ENCODE measurements around the gene PHLDA2.
A peak's percentile ranks its signal among the peaks of the same experiment; 100 is the strongest.
"Not testable (repeated sequence)": the region's sequence is repeated elsewhere in the genome, so short reads cannot be mapped to it uniquely, and the experiment has no call there.

Gene PHLDA2

DNA sequence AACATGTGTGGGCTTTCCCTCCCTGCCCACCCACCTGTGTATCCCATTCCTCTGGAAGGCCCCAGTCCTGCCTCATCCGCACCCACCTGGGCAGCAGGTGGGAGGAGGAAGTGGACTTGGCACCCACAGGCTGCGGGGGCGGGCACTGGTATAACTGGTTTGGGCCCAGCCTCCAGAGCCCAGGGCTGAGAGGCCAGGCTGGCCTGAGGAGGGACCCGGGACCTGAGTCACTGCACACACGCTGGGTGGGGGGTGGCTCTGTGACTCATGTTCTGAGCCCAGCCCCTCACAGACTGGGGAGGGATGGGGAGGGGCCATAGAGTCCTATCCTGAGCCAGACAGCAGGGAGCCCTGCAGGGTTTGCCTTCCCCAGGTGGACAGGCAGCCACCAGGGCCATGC is 16.7 kb downstream of the PHLDA2 start:
- DNase-seq: no peak

DNA sequence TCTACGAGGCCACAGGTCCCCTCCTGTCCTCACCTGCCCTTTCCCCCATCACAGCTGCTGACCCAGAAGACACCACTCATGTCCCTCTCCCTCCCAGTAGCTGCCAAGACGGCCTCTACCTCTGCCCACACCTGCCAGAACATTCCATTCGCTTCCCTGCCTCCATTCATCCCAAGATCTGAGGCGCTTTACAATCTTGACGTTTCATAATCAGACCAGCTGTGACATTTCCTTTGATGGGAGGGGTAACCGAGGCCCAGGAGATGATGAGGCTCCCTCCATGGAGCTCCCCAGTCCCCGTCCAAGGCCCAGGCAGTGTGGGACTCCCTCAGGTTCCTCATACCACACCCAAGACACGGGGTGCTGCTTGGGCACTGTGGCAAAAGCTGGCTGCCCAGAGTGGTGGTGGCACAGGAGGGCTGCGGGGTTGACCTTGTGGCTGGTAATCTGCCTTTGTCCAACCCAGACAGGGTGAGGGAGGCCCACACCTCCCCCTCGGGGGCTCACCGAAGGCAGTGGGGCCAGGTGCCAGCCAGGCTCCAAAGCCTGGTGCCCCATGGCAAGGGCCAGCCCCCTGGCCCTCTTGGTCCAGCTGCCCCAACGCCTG is 17.3 kb downstream of the PHLDA2 start:
- DNase-seq: no peak

DNA sequence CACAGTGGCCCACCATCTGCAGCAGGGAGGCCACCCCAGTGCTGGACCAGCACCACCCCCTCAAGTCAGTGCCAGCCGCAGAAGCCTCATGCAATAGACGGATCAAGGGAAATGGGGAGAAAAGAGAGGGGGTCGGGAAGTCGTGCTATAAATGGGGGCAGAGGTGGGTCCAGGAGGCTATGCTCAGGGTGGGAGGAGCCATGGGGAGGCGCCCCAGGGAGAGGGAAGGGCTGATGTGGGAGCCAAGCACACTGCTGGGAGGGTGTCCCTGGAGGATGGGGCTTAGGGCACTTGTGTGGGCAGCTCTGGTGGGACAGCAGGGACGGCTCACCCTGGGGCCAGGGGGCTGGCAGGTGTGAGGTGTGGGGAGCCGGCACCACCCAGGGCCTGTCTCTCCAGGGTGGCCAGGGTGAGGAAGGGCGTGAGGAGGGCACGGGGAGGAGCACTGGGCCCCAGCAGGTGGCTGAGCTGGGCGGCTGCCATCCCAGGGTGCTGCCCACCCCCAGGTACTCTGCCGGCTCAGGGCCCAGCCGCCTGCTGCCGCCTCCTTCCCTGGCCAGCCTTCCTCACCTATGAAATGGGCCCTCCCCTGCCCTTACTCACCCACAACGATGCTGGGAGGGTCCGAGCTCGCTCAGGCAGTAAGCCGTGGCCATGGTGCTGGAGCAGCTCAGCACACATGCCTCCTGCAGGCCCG is 18.0 kb downstream of the PHLDA2 start:
- no peak for DNase-seq

DNA sequence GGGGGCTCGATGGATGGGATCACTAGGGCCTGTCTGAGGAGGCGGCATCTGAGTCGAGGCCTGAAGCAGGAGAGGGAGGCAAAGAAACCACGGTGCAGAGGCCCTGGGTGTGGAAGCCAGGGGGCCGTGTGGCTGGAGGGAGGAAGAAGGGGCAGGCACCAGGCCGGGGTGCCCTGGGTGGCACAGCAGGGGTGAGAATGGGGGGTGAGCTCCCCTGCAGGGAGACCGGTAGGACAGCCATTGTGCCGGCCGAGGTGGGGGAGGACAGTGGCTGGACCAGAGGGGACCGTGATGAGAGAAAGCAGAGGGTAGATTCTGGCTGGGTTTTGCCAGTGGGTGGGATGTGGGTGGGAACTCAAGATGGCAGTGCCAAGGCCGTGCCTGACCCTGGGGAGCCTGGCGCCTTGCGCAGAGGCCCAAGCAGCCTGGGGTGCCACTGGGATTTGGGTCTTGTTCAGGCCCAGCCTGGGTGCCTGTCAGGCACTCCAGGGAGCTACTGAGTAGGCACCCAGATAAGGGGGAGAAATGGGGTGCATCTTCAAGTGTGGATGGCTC is 18.7 kb downstream of the PHLDA2 start:
- no peak for DNase-seq

DNA sequence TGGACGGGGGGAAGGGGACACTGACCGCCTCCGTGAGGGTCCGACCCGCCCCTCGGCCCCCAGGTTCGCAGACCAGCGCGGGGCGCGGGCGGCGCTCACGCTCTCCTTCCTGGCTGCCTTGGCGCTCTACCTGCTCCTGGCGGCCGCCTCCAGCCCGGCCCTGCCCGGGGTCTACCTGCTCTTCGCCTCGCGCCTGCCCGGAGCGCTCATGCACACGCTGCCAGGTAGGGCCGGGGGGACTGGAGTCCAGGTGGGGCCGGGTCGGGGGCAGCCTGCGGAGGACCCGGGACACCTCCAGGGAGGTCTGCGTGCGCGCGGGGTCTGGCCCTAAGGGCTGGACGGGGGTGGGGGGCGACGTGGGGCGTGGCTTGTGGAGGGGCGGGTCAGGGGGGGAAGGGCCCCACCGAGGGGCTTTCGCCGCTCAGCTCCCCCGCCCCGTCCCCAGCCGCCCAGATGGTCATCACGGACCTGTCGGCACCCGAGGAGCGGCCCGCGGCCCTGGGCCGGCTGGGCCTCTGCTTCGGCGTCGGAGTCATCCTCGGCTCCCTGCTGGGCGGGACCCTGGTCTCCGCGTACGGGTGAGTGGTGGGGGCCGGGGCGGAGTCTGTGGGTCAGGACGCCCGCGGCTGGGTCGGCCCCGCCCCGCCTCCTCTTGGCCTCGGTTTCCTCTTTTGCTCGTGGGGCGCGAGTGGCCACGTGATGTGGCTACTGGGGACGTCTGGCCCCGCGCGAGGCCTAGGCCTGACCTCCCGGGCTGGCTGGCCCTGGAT is 19.9 kb downstream of the PHLDA2 start:
- no peak for DNase-seq

DNA sequence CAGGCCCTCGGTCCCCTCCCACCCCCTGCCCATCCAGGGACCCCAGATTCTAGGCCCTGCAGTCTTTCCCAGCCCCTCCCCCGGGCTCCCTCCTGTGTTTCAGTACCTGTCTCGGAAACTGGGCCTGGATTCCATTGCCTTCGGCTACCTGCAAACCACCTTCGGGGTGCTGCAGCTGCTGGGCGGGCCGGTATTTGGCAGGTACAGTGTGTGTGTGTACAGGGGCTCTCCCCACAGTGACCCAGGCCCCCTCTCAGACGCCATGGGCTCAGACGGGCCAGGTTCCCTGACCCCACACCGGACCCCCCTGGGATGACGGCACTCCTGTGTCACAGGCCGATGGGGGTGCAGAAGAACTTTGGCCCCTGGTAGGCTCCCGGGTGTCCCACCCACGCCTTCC is 21.1 kb downstream of the PHLDA2 start:
- DNase-seq: no peak

DNA sequence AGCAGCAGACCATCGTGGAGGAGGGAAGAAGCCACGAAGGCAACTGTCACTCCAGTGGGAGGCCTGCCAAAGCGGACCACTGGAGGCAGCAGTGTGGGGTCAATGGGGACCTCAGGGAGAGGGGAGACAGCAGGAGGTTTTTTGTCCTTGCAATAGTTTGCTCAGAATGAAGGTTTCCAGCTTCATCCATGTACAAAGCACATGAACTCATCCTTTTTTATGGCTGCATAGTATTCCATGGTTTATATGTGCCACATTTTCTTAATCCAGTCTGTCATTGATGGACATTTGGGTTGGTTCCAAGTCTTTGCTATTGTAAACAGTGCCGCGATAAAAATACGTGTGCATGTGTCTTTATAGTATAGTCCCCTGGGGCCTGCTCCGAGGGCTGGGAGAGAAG is 23.9 kb downstream of the PHLDA2 start:
- DNase-seq: not testable (repeated sequence)

DNA sequence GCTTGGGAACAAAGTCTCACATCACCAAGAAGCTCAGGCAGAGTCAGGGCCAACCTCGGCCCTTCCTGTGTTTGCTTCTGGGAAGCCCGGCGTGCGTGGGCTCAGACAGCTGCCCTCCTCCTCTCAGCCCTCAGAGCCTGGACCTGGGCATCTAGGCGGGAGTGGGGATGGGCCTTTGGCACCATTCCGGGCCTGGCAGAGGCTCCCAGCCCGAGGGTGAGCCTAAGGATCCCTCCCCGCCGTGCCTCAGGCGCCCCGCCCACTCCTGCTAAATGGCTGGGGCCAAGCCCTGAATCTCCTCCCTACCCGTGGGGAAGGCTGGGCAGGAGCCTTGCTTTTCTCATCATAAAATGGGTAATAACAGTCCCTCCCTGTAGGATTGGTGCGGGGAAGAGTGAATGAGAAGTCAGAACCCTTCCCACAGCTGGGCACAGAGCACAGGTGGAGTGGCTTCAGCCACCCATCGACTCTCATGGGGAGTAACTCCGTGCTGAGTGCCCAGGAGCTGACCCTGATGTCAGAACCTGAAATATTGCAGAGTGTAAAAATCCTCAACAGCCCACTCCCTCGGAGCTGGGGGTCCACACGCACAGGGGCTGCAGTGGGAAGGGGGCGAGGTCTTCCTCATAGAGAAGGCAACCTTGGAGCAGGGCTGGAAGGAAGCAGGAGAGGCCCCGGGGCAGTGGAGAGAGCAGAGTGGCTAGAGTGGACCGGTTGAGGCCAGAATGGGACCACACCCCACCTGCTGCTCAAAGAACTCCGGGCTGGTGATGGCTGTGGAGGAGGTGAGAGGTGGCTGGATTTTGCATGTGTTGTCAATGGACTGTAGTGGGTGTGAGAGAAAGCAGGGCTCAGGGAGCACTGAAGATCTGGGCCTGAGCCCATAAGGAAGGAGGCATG is 24.8 kb downstream of the PHLDA2 start:
- DNase-seq: no peak

DNA sequence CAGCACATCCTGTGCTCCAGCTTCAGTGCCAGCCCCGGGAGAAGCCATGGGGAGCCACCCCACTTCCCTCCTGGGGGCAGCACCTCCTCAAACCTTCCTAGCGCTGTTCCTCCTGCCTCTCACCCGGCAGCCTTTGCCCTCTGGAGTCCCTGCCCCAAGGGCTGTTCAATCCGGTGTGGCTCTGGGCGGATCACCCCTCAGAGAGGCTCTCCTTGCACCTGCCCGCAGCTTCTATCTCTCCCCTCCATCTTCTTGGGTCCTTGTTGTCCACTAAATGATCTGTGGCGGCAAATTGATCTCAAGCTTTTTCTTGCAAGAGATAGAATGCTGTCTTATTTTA is 25.6 kb downstream of the PHLDA2 start:
- DNase-seq: no peak

DNA sequence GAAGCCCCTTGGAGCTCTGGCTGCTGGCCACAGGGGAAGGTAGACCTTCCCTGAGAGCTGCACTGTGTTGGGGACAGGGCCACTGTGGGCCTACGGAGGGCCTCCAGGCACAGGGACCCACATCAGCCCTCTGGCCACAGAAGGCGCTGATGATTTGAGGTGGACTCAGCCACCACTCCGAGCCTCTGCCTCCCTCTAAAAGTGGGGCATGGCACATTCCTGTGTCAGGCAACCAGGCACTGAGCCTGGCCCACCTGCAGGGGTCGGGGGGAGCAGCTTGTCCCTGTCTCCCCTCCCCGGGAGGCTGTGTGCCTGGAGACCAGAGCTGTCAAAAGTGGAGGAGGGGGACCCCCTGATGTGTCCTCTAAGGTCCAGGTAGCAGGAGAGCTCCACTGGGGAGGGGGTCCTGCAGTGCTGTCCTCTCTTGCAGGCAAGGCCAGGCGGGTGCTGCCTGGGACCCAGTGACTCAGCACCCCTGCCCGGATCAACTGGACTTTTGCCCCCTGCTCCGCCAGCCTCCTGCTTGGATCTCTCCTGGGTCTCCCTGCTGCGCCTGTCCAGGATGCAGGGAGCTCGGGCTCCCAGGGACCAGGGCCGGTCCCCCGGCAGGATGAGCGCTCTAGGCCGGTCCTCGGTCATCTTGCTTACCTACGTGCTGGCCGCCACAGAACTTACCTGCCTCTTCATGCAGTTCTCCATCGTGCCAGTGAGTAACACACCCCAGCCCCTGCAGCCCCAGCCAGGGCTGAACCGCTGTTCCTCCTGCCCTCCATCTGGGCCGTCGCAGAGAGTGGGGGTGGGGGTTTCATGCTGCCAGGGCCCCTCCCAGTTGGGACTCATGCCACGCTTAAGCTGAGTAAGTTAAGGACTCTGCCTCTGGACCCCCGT is 26.2 kb downstream of the PHLDA2 start:
- no peak for DNase-seq

DNA sequence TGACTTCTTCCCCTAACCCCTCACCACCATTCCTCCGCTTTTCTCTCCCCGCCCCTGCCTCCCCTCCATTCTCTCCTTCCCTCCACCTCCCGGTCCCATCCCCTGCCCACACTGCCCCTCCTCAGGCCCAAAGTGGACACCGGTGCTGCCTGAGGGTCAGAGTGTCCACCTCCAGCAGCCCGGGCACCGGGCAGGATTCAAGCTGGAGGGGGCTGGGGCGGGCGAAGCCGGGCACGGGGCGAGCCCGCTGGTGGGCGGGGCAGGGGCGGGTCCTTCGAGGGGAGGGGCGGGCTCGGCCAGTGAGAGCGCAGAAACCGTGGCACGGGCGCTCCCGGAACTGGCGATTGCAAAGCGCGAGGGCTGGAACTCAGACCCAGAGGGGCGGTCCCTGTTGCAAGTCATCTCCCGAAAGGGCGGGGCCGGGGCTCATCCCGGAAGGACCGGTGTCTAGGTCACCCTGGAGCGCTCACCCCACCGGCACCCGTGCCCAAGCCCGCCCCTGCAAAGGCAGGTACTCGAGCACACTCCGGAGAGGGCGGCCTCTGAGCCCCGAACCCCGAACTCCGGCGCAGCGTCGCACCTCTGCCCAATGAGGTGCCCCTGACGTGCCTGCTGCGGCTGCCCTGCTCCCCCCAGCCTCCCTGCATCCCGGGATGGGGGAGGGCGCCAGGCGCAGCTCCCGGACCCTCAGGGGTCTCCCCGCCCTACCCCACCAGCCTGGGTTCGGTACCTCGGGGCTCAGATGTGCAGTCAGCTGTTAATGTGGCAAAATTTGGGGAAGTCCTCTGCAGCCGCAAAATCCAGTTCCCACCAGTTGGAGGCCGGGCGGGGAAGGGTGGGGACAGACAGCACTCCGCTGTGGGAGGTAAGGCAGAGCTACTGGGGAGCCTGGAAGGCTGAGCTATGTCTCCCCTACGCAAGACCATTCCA is 27.1 kb downstream of the PHLDA2 start:
- DNase-seq: peak; percentile 91

DNA sequence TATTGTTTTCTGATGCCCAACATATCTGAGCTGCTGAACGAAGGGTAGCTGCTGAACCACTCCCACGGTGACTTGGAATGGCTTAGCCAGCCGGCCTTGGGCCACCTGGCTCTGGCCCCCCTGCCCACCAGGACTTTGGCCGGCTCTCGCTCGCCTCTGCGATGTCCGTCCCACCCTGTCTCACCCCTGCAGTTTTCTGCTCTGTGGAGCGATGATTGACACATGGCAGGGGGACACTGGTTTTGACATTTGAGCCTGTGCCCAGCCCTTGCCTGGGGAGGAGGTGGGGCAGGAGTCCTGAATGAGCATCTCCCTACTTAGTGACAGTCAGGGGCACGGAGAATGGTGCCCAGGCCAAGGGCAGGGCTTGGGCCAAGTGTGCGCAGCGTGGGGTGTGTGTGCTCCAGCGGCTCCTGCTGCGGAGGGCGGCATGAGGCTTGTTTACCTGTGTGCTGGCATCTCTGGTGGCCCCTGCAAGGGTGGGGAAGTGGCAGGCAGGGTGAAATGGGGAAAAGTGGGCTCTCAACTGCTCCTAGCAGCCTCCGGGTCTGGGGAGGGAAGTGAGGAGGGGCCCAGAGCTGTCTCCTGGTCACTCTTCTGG is 27.9 kb downstream of the PHLDA2 start:
- no peak for DNase-seq

DNA sequence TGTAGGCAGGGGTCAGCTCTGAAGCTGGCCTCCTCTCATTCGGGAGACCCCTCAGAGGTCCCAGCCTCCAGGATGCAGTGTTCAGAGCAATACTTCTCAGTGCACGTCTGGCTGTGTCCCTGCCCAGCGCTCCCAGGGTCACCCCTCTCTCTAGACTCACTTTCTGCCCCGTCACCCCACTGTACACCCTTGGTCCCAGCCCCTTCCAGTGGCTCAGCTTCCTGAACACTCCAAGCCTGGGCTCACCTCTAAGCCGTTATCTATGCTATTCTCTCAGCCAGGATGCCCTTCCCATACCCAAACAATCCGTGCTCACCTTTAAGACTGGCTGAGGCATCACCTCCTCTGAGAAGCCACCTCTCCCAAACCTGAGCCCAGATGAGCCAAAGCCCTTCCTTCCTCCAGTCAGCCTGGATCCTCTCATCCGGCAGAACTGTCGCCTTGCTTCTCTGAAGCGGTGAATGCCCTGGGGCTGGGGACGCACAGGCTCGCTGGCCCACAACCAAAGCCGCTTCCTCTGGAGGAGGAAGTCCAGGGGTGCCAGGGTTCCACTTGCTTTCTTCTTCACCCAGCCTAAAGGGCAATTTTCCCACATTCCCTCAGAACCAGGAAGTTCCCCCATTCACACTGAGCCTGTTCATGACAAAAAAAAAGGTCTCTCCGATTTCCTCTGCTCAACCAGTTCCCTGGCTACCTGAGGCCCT is 30.0 kb downstream of the PHLDA2 start:
- no peak for DNase-seq

DNA sequence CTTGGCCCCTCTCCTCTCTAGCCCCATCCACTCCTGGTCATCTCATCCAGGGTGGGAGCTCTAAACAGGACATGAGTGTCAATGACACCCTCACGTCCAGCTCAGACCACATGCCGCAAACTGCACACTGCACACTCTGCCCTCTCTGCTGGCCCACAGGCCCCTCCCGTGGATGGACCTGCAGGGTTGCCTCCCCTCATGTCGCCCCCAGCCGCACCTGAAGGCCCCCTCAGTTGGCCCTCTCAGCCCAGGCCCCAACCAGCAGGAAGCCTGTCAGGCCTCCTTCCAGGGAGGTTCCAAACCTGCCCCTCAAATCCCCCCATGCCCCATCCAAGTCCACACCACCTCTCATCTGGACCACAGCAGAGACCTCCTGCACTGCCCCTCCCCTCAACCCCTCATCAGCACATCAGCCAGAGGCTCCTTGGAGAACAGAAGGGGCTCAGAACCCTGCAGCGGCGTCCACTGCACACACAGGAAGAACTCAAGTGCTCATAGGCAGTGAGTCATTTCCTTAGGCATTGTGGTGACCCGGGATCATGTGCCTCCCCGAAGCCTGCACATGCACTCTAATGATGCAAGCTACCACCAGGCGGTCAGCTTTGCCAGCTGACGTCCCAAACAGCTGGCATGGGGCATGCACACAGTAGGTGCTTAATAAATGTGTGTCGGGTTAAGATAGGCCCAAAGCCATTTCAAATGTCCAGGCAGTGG is 30.7 kb downstream of the PHLDA2 start:
- DNase-seq: no peak

DNA sequence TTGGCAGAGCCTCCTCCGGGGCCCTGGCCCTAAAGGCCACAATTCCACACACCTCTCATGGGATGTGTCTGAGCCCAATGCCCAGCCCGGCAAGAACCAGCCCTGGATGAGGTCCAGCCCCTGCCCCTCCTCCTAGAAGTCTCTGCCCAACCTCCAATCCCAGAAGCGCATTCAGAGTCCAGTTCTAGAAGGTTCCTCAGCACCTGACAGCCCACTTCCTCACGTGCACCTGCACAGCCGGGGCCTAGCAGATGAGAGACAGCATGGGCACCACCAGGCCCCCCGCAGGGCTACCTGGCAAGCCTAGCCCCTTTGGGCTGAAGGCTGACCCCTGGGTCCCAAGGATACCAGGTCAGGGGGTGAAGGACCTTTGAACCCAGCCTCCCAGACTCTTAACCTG is 32.2 kb downstream of the PHLDA2 start:
- no peak for DNase-seq

DNA sequence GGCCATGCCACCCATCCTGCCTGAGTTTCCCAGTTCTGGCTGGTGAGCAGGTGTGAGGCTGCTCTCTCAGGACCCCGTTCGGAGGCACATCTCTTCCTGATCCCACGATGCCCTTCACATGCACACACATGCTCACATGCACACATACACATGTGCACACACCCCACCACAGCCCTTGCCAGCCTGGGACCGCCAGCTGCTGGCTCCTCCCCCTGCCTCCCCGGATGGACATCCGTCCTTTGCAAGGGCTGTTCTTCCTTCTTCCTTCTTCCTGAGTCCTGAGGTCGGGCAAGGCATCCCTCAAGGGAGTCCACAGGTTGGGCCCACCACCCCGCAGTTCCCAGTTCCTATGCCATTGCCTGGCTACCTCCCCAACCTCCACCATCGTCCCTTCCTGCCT is 33.2 kb downstream of the PHLDA2 start:
- no peak for DNase-seq

DNA sequence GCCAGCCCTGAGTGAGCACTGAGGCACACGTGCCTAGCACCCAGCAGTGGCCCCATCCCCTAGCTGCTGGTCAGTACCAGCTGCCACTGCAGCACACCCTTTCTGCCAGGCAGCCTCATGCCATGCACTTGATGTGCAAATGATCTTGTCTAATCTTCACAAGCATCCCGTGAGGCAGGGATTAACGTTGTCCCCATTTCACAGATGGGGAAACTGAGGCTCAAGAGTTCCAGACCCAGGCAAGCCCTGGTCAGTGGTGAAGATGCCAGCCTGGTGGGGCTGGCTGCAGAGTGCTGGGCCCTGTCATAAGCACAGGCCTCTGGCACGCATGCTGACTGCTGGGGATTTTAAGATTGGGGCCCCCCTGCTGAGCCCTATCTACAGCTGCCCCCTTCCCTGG is 35.3 kb downstream of the PHLDA2 start:
- no peak for DNase-seq

DNA sequence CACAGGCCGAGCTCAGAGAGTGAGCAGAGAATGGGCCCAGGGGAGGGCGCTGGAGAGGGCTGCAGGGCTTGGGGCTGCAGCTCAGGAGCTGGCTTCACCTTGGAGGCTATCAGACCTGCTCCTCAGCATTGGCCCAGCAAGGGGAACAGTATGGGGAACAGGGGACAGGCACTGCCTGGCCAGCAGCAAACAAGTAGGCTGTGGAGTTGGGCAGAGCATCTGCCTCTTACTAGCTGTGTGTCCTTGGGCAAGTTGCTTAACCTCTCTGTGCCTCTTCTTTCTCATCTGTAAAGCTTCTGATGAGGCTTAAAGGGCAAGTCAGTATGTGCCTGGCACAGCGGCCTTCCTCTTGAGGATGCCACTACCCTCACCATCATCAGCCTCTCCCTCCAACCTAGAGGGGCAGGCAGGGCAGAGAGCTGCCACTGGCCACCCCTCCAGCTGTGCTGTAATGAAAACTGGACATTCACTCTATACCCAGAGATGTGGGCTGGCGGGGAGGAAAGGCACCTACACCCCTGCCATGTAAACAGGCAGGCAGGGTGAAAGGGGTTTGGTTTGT is 36.2 kb downstream of the PHLDA2 start:
- DNase-seq: no peak

All from NCI-H1105 treated with DMSO at 0.1 percent for 48 hours (cell line).